ENCODE results near the gene GSAP.

- TF ChIP-seq CTCF (IDR thresholded peaks at IDR 0.05), result no peak
- no peak for TF ChIP-seq JUN (CRISPR knock-in tag; IDR thresholded peaks at IDR 0.05)
- TF ChIP-seq TEAD4 (CRISPR knock-in tag; IDR thresholded peaks at IDR 0.05), result no peak
- TF ChIP-seq ZNF416 (CRISPR knock-in tag; IDR thresholded peaks at IDR 0.05), result no peak
- no peak for TF ChIP-seq HMGXB4 (CRISPR knock-in tag; IDR thresholded peaks at IDR 0.05)
- no peak for TF ChIP-seq RELA (CRISPR knock-in tag; IDR thresholded peaks at IDR 0.05; ENCODE audit: borderline replicate concordance)
- no peak for TF ChIP-seq ATF3 (CRISPR knock-in tag; conservative IDR thresholded peaks at IDR 0.05)
- no peak for TF ChIP-seq USF1 (CRISPR knock-in tag; IDR thresholded peaks at IDR 0.05)
- no peak for TF ChIP-seq ZNF232 (CRISPR knock-in tag; IDR thresholded peaks at IDR 0.05)
- TF ChIP-seq CREM (CRISPR knock-in tag; IDR thresholded peaks at IDR 0.05), result no peak
- no peak for TF ChIP-seq NR3C1 (CRISPR knock-in tag; conservative IDR thresholded peaks at IDR 0.05; ENCODE audit: low read depth)
- no peak for TF ChIP-seq PRRX2 (CRISPR knock-in tag; IDR thresholded peaks at IDR 0.05)
- no peak for TF ChIP-seq ATF1 (CRISPR knock-in tag; IDR thresholded peaks at IDR 0.05)
- TF ChIP-seq NR1H2 (CRISPR knock-in tag; IDR thresholded peaks at IDR 0.05), result no peak
Measured at GRCh38 chr7:77354484-77354883, 61.7 kb downstream of the GSAP start.
